Trophoblast cell (in vitro differentiated cells and primary cell): ENCODE results near the gene KRTAP19-1.

Source experiments
- DNase-seq, 2 donors: peaks; one replicate each; pipeline ENCODE4 v3.0.0-alpha.2; 2016
- H2AFZ ChIP-seq: 2 replicates; pipeline ENCODE4 v1.6.1; 2013; ENCODE audit warnings: low read length, moderate library complexity, mild to moderate bottlenecking; ENCODE audit not compliant: insufficient read depth, poor library complexity
- H2AK5ac ChIP-seq: 2 replicates; pipeline ENCODE4 v1.6.1; 2013; ENCODE audit warnings: mild to moderate bottlenecking, low read length
- H2BK120ac ChIP-seq: 2 replicates; pipeline ENCODE4 v1.6.1; 2013; ENCODE audit warnings: low read length, mild to moderate bottlenecking, moderate library complexity; ENCODE audit not compliant: insufficient read depth, poor library complexity
- H2BK12ac ChIP-seq: 2 replicates; pipeline ENCODE4 v1.6.1; 2013; ENCODE audit warnings: mild to moderate bottlenecking, low read length, moderate library complexity
- H2BK5ac ChIP-seq: 2 replicates; pipeline ENCODE4 v1.6.1; 2013; ENCODE audit warnings: low read length, low read depth, moderate library complexity, mild to moderate bottlenecking; ENCODE audit not compliant: poor library complexity
- H3K14ac ChIP-seq: 2 replicates; pipeline ENCODE4 v1.6.1; 2013; ENCODE audit warnings: mild to moderate bottlenecking, low read length
- H3K18ac ChIP-seq: 2 replicates; pipeline ENCODE4 v1.6.1; 2013; ENCODE audit warnings: mild to moderate bottlenecking, low read length
- H3K23ac ChIP-seq: 2 replicates; pipeline ENCODE4 v1.6.1; 2013; ENCODE audit warnings: low read length
- H3K27ac ChIP-seq: 2 replicates; pipeline ENCODE4 v1.5.1; 2013; ENCODE audit warnings: low read depth, mild to moderate bottlenecking, inconsistent platforms, low read length, moderate library complexity
- H3K27me3 ChIP-seq: 2 replicates; pipeline ENCODE4 v1.6.1; 2013; ENCODE audit warnings: inconsistent platforms, mild to moderate bottlenecking, low read length, moderate library complexity; ENCODE audit not compliant: insufficient read depth
- H3K36me3 ChIP-seq, 2 experiments: 1 replicate in 1 of 2; 2 replicates in 1 of 2; pipeline ENCODE4 v1.6.1; 2013; ENCODE audit warnings: low read length in 2 of 2, mild to moderate bottlenecking in 2 of 2, moderate library complexity in 1 of 2; ENCODE audit not compliant: insufficient read depth in 2 of 2, control insufficient read depth in 1 of 2
- H3K4ac ChIP-seq: 2 replicates; pipeline ENCODE4 v1.6.1; 2013; ENCODE audit warnings: low read depth, mild to moderate bottlenecking, low read length, moderate library complexity
- H3K4me1 ChIP-seq, 2 experiments: 1 replicate in 1 of 2; 2 replicates in 1 of 2; pipeline ENCODE4 v1.6.1; 2013; ENCODE audit warnings: low read length in 2 of 2, mild to moderate bottlenecking in 2 of 2, moderate library complexity in 1 of 2; ENCODE audit not compliant: insufficient read depth in 2 of 2, control insufficient read depth in 1 of 2
- H3K4me2 ChIP-seq: 2 replicates; pipeline ENCODE4 v1.6.1; 2013; ENCODE audit warnings: inconsistent platforms, mild to moderate bottlenecking, low read length, moderate library complexity
- H3K4me3 ChIP-seq: 2 replicates; pipeline ENCODE4 v1.5.1; 2013; ENCODE audit warnings: mild to moderate bottlenecking, low read depth, low read length, inconsistent platforms
- H3K79me1 ChIP-seq: one replicate; pipeline ENCODE4 v1.6.1; 2013; ENCODE audit warnings: low read length
- H3K79me2 ChIP-seq: 2 replicates; pipeline ENCODE4 v1.6.1; 2013; ENCODE audit warnings: low read length, mild to moderate bottlenecking; ENCODE audit not compliant: control insufficient read depth, insufficient read depth, poor library complexity
- H3K9ac ChIP-seq: 2 replicates; pipeline ENCODE4 v1.6.1; 2013; ENCODE audit warnings: mild to moderate bottlenecking, low read length
- H3K9me3 ChIP-seq: 2 replicates; pipeline ENCODE4 v1.6.1; 2013; ENCODE audit warnings: low read depth, mild to moderate bottlenecking, control low read depth, inconsistent platforms, low read length; ENCODE audit not compliant: insufficient read depth
- H4K12ac ChIP-seq: 2 replicates; pipeline ENCODE4 v1.6.1; 2013; ENCODE audit warnings: low read depth, mild to moderate bottlenecking, low read length, moderate library complexity
- H4K8ac ChIP-seq: 2 replicates; pipeline ENCODE4 v1.6.1; 2013; ENCODE audit warnings: low read depth, mild to moderate bottlenecking, low read length, moderate library complexity
- H4K91ac ChIP-seq: one replicate; pipeline ENCODE4 v1.6.1; 2013; ENCODE audit warnings: low read depth, mild to moderate bottlenecking, low read length, moderate library complexity
- WGBS: extraction: QIAGEN DNeasy Blood & Tissue Kit; methylation state at CpG from one replicate; pipeline ENCODE4 v1.1.7; 2013; ENCODE audit warnings: missing lambda C conversion rate; ENCODE audit not compliant: insufficient read length, insufficient coverage; ENCODE audit errors: extremely low coverage; 5-methylcytosine and 5-hydroxymethylcytosine counted together

Gene KRTAP19-1

GRCh38 chr21:30468900-30469714 is 11.1 kb downstream of the KRTAP19-1 start:
- no peak overlapping the region for H3K4me2 ChIP-seq
- no peaks in the 10 kb centered on the region for H3K36me3 ChIP-seq
- H2AK5ac ChIP-seq, result no peak overlapping the region
- DNase-seq, result no peak
- H3K4ac ChIP-seq, result no peak overlapping the region
- no peak overlapping the region for H3K18ac ChIP-seq
- H2BK5ac ChIP-seq, result no peak overlapping the region
- H3K9me3 ChIP-seq, result no peaks in the 10 kb centered on the region
- no peak overlapping the region for H4K8ac ChIP-seq
- H4K12ac ChIP-seq, result no peak overlapping the region
- H3K9ac ChIP-seq, result no peak overlapping the region
- no peak overlapping the region for H3K27ac ChIP-seq
- H3K4me3 ChIP-seq, result no peak overlapping the region
- no peak overlapping the region for H4K91ac ChIP-seq
- no peaks in the 10 kb centered on the region for H3K4me1 ChIP-seq
- no peaks in the 10 kb centered on the region for H3K79me2 ChIP-seq
- H2BK12ac ChIP-seq, result no peak overlapping the region
- no peaks in the 10 kb centered on the region for H3K79me1 ChIP-seq
- no CpG with 5 or more reads among the region's 6 CpGs for WGBS
- no peak overlapping the region for H3K14ac ChIP-seq
- H2BK120ac ChIP-seq, result no peak overlapping the region
- no peak overlapping the region for H2AFZ ChIP-seq
- H3K23ac ChIP-seq, result no peak overlapping the region
- no peaks in the 10 kb centered on the region for H3K27me3 ChIP-seq

GRCh38 chr21:30463713-30464112 is 16.5 kb downstream of the KRTAP19-1 start:
- Histone ChIP-seq H3K4me1 (no peaks in the 10 kb centered on the region), H4K12ac (no peak overlapping the region), H3K23ac (no peak overlapping the region), H2AK5ac (no peak overlapping the region), H3K9me3 (no peaks in the 10 kb centered on the region), H3K79me2 (no peaks in the 10 kb centered on the region), H3K4ac (no peak overlapping the region), H3K4me2 (no peak overlapping the region), H3K79me1 (no peaks in the 10 kb centered on the region), H3K14ac (no peak overlapping the region), H3K36me3 (no peaks in the 10 kb centered on the region), H2AFZ (no peak overlapping the region), H3K4me3 (no peak overlapping the region), H4K8ac (no peak overlapping the region), H3K27ac (no peak overlapping the region), H2BK120ac (no peak overlapping the region), H2BK5ac (no peak overlapping the region), H2BK12ac (no peak overlapping the region), H4K91ac (no peak overlapping the region), H3K27me3 (no peaks in the 10 kb centered on the region), H3K18ac (no peak overlapping the region), H3K9ac (no peak overlapping the region)
- WGBS, result no CpG with 5 or more reads among the region's 3 CpGs
- DNase-seq, result peak in 1 of 2 donors; percentile 26

GRCh38 chr21:30448514-30448913 is 31.7 kb downstream of the KRTAP19-1 start:
- H3K36me3 ChIP-seq, result no peaks in the 10 kb centered on the region
- no peaks in the 10 kb centered on the region for H3K79me1 ChIP-seq
- DNase-seq, result no peak
- no peak overlapping the region for H2BK12ac ChIP-seq
- H3K4me3 ChIP-seq, result no peak overlapping the region
- no peaks in the 10 kb centered on the region for H3K4me1 ChIP-seq
- no peak overlapping the region for H2AK5ac ChIP-seq
- H3K79me2 ChIP-seq, result no peaks in the 10 kb centered on the region
- no peak overlapping the region for H3K9ac ChIP-seq
- H3K18ac ChIP-seq, result no peak overlapping the region
- H2AFZ ChIP-seq, result no peak overlapping the region
- H2BK120ac ChIP-seq, result no peak overlapping the region
- H3K27ac ChIP-seq, result no peak overlapping the region
- H3K27me3 ChIP-seq, result no peaks in the 10 kb centered on the region
- no peak overlapping the region for H3K23ac ChIP-seq
- no CpG with 5 or more reads among the region's 3 CpGs for WGBS
- no peak overlapping the region for H4K91ac ChIP-seq
- H3K9me3 ChIP-seq, result no peaks in the 10 kb centered on the region
- no peak overlapping the region for H4K8ac ChIP-seq
- no peak overlapping the region for H4K12ac ChIP-seq
- no peak overlapping the region for H3K4me2 ChIP-seq
- no peak overlapping the region for H2BK5ac ChIP-seq
- H3K14ac ChIP-seq, result no peak overlapping the region
- no peak overlapping the region for H3K4ac ChIP-seq

GRCh38 chr21:30447056-30447455 is 33.1 kb downstream of the KRTAP19-1 start:
- H2AK5ac ChIP-seq, result no peak overlapping the region

More at GRCh38 chr21:30447056-30447455, 33.1 kb downstream of the KRTAP19-1 start:
- Histone ChIP-seq H3K4me2 (no peak overlapping the region), H3K9ac (no peak overlapping the region), H3K18ac (no peak overlapping the region), H2BK5ac (no peak overlapping the region), H3K23ac (no peak overlapping the region), H3K14ac (no peak overlapping the region), H3K79me2 (no peaks in the 10 kb centered on the region), H4K8ac (no peak overlapping the region), H4K12ac (no peak overlapping the region), H3K4me3 (no peak overlapping the region), H2BK12ac (no peak overlapping the region), H2AFZ (no peak overlapping the region), H3K4ac (no peak overlapping the region), H2BK120ac (no peak overlapping the region), H3K36me3 (no peaks in the 10 kb centered on the region), H3K27me3 (no peaks in the 10 kb centered on the region), H4K91ac (no peak overlapping the region), H3K27ac (no peak overlapping the region), H3K4me1 (no peaks in the 10 kb centered on the region), H3K79me1 (no peaks in the 10 kb centered on the region), H3K9me3 (no peaks in the 10 kb centered on the region)
- no peak for DNase-seq
- WGBS, result no CpG with 5 or more reads among the region's 4 CpGs
